Nephron (organoid): ENCODE data around the gene ETV6.

Experiments used
- H3K27ac Mint-ChIP-seq, 3 experiments: 2 replicates each; pipeline ENCODE4 v1.8.0; 2020; ENCODE audit warnings: mixed read lengths in 3 of 3, mild to moderate bottlenecking in 2 of 3, moderate library complexity in 1 of 3
- H3K27me3 Mint-ChIP-seq: 2 replicates; pipeline ENCODE4 v1.8.0; 2021; ENCODE audit warnings: low read depth, mild to moderate bottlenecking, moderate library complexity, mixed read lengths
- H3K36me3 Mint-ChIP-seq: 2 replicates; pipeline ENCODE4 v1.8.0; 2020; ENCODE audit warnings: low read depth, mixed read lengths
- H3K4me1 Mint-ChIP-seq: 2 replicates; pipeline ENCODE4 v1.8.0; 2020; ENCODE audit warnings: mixed read lengths
- H3K4me3 Mint-ChIP-seq, 3 experiments: 2 replicates each; pipeline ENCODE4 v1.8.0; 2020; ENCODE audit warnings: mild to moderate bottlenecking in 3 of 3, mixed read lengths in 3 of 3, moderate library complexity in 2 of 3
- H3K9me3 Mint-ChIP-seq: 2 replicates; pipeline ENCODE4 v1.8.0; 2020; ENCODE audit warnings: mixed read lengths
- CTCF ChIP-seq, 3 experiments: fragments of 200-600 bp; sonication (generic); IDR thresholded peaks; one replicate each; pipeline ENCODE4 v1.5.0; 2021; ENCODE audit warnings: antibody characterized with exemption in 3 of 3; ENCODE audit not compliant: unreplicated experiment in 3 of 3

The ETV6 gene

GRCh38 chr12:11673666-11674461 is 24.4 kb downstream of the ETV6 start:
- Mint-ChIP-seq H3K36me3 (peaks cover 7% of the 10 kb centered on the region), H3K9me3 (no peaks in the 10 kb centered on the region), H3K27me3 (no peaks in the 10 kb centered on the region), H3K4me3 (no peak overlapping the region), H3K4me1 (peaks cover 55% of the 10 kb centered on the region), H3K27ac (peak overlapping the region in 2 of 3 experiments; percentile 36 to 49)
- no peak for TF ChIP-seq CTCF (IDR thresholded peaks at IDR 0.05; ENCODE audit: unreplicated experiment in 3 of 3)

- H3K27me3 Mint-ChIP-seq, result no peaks in the 10 kb centered on the region
- peaks cover 7% of the 10 kb centered on the region for H3K36me3 Mint-ChIP-seq
- H3K9me3 Mint-ChIP-seq, result no peaks in the 10 kb centered on the region
- H3K27ac Mint-ChIP-seq, result peak overlapping the region in 1 of 3 experiments; percentile 60
- no peak overlapping the region for H3K4me3 Mint-ChIP-seq
- no peak for TF ChIP-seq CTCF (IDR thresholded peaks at IDR 0.05; ENCODE audit: unreplicated experiment in 3 of 3)
- H3K4me1 Mint-ChIP-seq, result peaks cover 48% of the 10 kb centered on the region
Observed at GRCh38 chr12:11674894-11675390, 25.5 kb downstream of the ETV6 start.

- Mint-ChIP-seq H3K4me1 (peaks cover 44% of the 10 kb centered on the region), H3K27ac (peak overlapping the region; percentile 34 to 77 (median 60)), H3K9me3 (no peaks in the 10 kb centered on the region), H3K27me3 (no peaks in the 10 kb centered on the region), H3K36me3 (peaks cover 7% of the 10 kb centered on the region), H3K4me3 (no peak overlapping the region)
- no peak for TF ChIP-seq CTCF (IDR thresholded peaks at IDR 0.05; ENCODE audit: unreplicated experiment in 3 of 3)
Observed at GRCh38 chr12:11676052-11676451, 26.6 kb downstream of the ETV6 start.

GRCh38 chr12:11677093-11677492 is 27.6 kb downstream of the ETV6 start:
- TF ChIP-seq CTCF (IDR thresholded peaks at IDR 0.05; ENCODE audit: unreplicated experiment in 3 of 3), result no peak
- H3K4me1 Mint-ChIP-seq, result peaks cover 42% of the 10 kb centered on the region
- peaks cover 7% of the 10 kb centered on the region for H3K36me3 Mint-ChIP-seq
- no peak overlapping the region for H3K4me3 Mint-ChIP-seq
- H3K9me3 Mint-ChIP-seq, result no peaks in the 10 kb centered on the region
- H3K27me3 Mint-ChIP-seq, result no peaks in the 10 kb centered on the region
- peak overlapping the region; percentile 23 to 60 (median 38) for H3K27ac Mint-ChIP-seq

GRCh38 chr12:11677752-11678151 is 28.3 kb downstream of the ETV6 start:
- no peaks in the 10 kb centered on the region for H3K9me3 Mint-ChIP-seq
- peaks cover 37% of the 10 kb centered on the region for H3K4me1 Mint-ChIP-seq
- H3K27me3 Mint-ChIP-seq, result no peaks in the 10 kb centered on the region
- peak overlapping the region in 1 of 3 experiments; percentile 60 for H3K27ac Mint-ChIP-seq
- no peak overlapping the region for H3K4me3 Mint-ChIP-seq
- peaks cover 10% of the 10 kb centered on the region for H3K36me3 Mint-ChIP-seq
- no peak for TF ChIP-seq CTCF (IDR thresholded peaks at IDR 0.05; ENCODE audit: unreplicated experiment in 3 of 3)

- Mint-ChIP-seq H3K4me3 (no peak overlapping the region), H3K9me3 (no peaks in the 10 kb centered on the region), H3K4me1 (peaks cover 27% of the 10 kb centered on the region), H3K27ac (no peak overlapping the region), H3K27me3 (no peaks in the 10 kb centered on the region), H3K36me3 (peaks cover 10% of the 10 kb centered on the region)
- no peak for TF ChIP-seq CTCF (IDR thresholded peaks at IDR 0.05; ENCODE audit: unreplicated experiment in 3 of 3)
Observed at GRCh38 chr12:11678781-11679180, 29.3 kb downstream of the ETV6 start.
